GM21528 (cell line): ENCODE results near the gene TIMP4.

Source experiments
- ATAC-seq: cut with Tn5 transposase; IDR thresholded peaks from one replicate; pipeline ENCODE4 v1.9.1; 2021; ENCODE audit warnings: mild to moderate bottlenecking, moderate library complexity; ENCODE audit not compliant: unreplicated experiment, low FRiP score

Gene TIMP4

GRCh38 chr3:12114251-12114650 is 44.5 kb downstream of the TIMP4 start:
- ATAC-seq, result no peak

DNA sequence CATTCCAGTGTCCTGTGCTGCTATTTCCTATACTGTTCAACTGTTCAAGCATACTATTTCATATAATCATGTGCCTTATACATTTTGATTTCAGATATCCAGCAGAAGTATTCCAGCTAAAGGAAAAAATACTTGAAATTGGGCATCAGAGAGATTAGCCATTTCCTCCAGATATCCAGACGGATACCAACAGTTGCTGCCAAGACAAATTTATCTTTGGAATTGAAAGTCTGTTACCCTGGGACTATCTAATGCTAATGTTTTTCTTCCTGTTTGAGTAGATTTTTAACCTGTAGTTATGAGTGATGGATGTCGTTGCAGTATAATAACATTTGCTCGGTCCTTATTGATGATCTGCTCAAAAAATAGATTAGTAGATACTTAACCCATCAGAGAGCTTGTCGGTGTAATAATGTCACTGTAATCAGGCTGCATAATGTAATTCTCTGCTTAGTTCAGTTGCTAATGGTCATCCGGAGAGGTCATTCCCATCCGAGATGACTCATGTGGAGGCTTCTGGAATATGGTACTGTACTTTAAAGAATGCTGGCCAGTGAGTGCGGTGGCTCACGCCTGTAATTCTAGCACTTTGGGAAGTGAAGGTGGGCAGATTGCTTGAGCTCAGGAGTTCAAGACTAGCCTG is 51.5 kb downstream of the TIMP4 start:
- ATAC-seq, result no peak
